Measurements from ENCODE around the gene CNOT1. TPM values are rescaled to one million over a fixed set of nuclear protein-coding genes. Genes with fewer than 3 reads are reported as not detected.
A peak's percentile ranks its signal among the peaks of the same experiment; 100 is the strongest.
"Not testable (repeated sequence)": the region's sequence is repeated elsewhere in the genome, so short reads cannot be mapped to it uniquely, and the experiment has no call there.

The CNOT1 gene
- total and polyA plus RNA-seq, 2 donors = 74.6 to 132 TPM

DNA sequence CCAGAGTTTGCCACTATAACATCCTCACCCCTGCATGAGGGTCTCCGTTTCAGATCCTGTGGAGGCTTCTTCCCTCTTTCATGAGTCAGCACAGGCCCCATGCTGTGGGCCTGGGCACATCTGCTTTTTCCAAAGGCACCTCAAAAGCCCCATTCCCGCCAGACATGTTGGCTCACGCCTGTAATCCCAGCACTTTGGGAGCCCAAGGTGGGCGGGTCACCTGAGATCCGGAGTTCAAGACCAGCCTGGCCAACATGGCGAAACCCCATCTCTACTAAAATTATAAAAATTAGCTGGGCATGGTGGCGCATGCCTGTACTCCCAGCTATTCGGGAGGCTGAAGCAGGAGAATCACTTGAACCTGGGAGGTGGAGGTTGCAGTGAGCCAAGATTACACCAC is 139.1 kb downstream of the CNOT1 start:
- not testable (repeated sequence) for DNase-seq (ENCODE audit: low read depth in 6 of 9, low spot score in 9 of 9); H3K27ac ChIP-seq (ENCODE audit: low read depth in 1 of 2, low read length in 1 of 2); H3K36me3 ChIP-seq (ENCODE audit: control insufficient read depth in 2 of 2, insufficient read depth in 2 of 2, low read length in 1 of 2); H3K9me3 ChIP-seq (ENCODE audit: control insufficient read depth in 2 of 2, insufficient read depth in 1 of 2, low read length in 1 of 2); H3K4me3 ChIP-seq (ENCODE audit: low read length in 2 of 2); H3K4me1 ChIP-seq (ENCODE audit: control insufficient read depth in 2 of 2, insufficient read depth in 2 of 2, low read length in 2 of 2)
- 92% methylated on average over 8 of the region's 8 CpGs for WGBS
- peaks cover 0 to 46% of the 10 kb centered on the region in 2 donors for H3K27me3 ChIP-seq (ENCODE audit: control insufficient read depth in 2 of 2, insufficient read depth in 1 of 2, low read length in 1 of 2)

DNA sequence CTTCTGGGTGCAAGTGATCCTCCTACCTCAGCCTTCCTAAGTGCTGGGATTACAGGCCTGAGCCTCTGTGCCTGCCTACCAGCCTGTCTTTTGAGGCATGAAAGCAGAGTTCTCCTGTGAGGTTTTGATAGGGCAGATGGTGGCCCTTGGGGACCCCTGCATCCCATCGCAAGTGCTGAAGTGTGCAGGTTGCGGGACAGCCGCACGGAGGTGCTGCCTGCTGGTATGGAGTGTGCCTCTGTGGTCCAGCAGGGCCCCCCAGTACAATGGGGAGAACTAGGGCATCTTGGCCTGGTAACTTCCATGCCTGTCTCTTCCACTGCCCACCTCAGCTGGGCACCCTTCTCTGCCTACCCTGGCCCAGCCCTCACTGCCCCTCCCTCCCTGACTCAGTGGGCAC is 139.6 kb downstream of the CNOT1 start:
- Histone ChIP-seq H3K27me3 (ENCODE audit: control insufficient read depth in 2 of 2, insufficient read depth in 1 of 2, low read length in 1 of 2) (peaks cover 0 to 44% of the 10 kb centered on the region in 2 donors), H3K4me1 (ENCODE audit: control insufficient read depth in 2 of 2, insufficient read depth in 2 of 2, low read length in 2 of 2) (peaks cover 0 to 6% of the 10 kb centered on the region in 2 donors), H3K36me3 (ENCODE audit: control insufficient read depth in 2 of 2, insufficient read depth in 2 of 2, low read length in 1 of 2) (no peaks in the 10 kb centered on the region), H3K9me3 (ENCODE audit: control insufficient read depth in 2 of 2, insufficient read depth in 1 of 2, low read length in 1 of 2) (no peaks in the 10 kb centered on the region), H3K27ac (ENCODE audit: low read depth in 1 of 2, low read length in 1 of 2) (no peak overlapping the region), H3K4me3 (ENCODE audit: low read length in 2 of 2) (no peak overlapping the region)
- DNase-seq (ENCODE audit: low read depth in 6 of 9, low spot score in 9 of 9) = no peak
- 98% methylated on average over 4 of the region's 4 CpGs for WGBS

DNA sequence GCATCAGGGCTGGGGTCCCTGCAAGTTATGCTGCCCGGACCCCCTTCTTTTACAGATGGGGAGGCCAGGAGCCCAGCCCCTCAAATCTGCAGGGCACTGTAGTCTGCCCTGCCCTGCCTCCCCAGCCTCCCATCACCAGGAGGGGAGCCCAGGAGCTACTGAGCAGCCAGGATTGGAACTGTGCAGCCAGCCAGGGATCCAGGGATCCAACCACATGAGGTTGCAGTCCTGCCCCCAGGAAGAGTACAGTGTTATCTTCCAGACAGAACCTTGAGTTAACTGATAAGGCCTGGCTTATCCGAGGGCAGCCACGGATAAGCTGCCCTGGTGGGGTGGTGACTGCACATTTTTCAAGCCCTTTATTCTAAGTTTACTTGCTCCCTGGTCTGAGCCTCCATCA is 141.1 kb downstream of the CNOT1 start:
- no peaks in the 10 kb centered on the region for H3K9me3 ChIP-seq (ENCODE audit: control insufficient read depth in 2 of 2, insufficient read depth in 1 of 2, low read length in 1 of 2)
- no peaks in the 10 kb centered on the region for H3K36me3 ChIP-seq (ENCODE audit: control insufficient read depth in 2 of 2, insufficient read depth in 2 of 2, low read length in 1 of 2)
- peaks cover 0 to 32% of the 10 kb centered on the region in 2 donors for H3K27me3 ChIP-seq (ENCODE audit: control insufficient read depth in 2 of 2, insufficient read depth in 1 of 2, low read length in 1 of 2)
- DNase-seq (ENCODE audit: low read depth in 6 of 9, low spot score in 9 of 9) = no peak
- 95% methylated on average over 3 of the region's 3 CpGs for WGBS
- H3K4me3 ChIP-seq (ENCODE audit: low read length in 2 of 2) = no peak overlapping the region
- peaks cover 0 to 5% of the 10 kb centered on the region in 2 donors for H3K4me1 ChIP-seq (ENCODE audit: control insufficient read depth in 2 of 2, insufficient read depth in 2 of 2, low read length in 2 of 2)
- H3K27ac ChIP-seq (ENCODE audit: low read depth in 1 of 2, low read length in 1 of 2) = no peak overlapping the region

DNA sequence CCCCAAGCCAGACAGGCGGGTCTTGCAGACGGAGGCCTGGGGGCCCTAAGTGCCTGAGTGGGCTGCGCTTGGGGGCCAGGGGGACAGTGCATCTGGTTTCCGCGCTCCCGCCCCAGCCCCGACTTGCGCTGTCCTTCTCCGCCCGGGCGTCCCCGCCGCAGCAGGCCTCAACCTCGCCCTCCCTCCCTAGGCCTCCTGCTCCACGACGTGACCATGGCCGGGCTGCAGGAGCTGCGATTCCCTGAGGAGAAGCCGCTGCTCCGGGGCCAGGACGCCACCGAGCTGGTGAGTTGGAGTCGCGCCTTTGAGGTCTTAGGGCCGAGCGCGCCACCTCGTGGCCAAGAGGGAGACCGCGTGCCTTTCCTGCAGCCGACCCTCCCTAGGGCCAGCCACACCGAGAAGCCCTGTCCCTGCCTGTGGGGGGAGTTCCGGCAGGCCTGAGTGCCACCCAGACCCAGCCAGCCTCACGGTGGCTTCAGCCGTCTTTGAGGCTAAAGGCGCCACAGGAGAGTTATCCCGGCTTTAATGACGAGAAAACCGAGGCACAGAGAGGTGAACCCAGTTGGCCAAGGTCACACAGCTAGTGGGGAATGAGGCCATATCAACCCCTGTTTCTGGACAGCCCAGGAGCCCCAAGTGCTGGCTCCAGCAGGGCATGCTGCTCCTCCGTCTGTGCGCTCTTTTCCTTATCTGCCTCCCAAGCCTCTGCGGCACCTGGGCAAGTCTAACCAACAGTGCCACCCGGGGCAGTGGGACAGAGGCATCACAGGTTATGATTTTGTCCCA is 141.9 kb downstream of the CNOT1 start:
- WGBS = 20% methylated on average over 43 of the region's 43 CpGs
- peak in 7 of 9 donors; percentile 25 to 79 (median 61) for DNase-seq (ENCODE audit: low read depth in 6 of 9, low spot score in 9 of 9)
- Histone ChIP-seq H3K27me3 (ENCODE audit: control insufficient read depth in 2 of 2, insufficient read depth in 1 of 2, low read length in 1 of 2) (peaks cover 0 to 29% of the 10 kb centered on the region in 2 donors), H3K9me3 (ENCODE audit: control insufficient read depth in 2 of 2, insufficient read depth in 1 of 2, low read length in 1 of 2) (no peaks in the 10 kb centered on the region), H3K4me3 (ENCODE audit: low read length in 2 of 2) (no peak overlapping the region), H3K4me1 (ENCODE audit: control insufficient read depth in 2 of 2, insufficient read depth in 2 of 2, low read length in 2 of 2) (peaks cover 0 to 5% of the 10 kb centered on the region in 2 donors), H3K27ac (ENCODE audit: low read depth in 1 of 2, low read length in 1 of 2) (no peak overlapping the region), H3K36me3 (ENCODE audit: control insufficient read depth in 2 of 2, insufficient read depth in 2 of 2, low read length in 1 of 2) (no peaks in the 10 kb centered on the region)

DNA sequence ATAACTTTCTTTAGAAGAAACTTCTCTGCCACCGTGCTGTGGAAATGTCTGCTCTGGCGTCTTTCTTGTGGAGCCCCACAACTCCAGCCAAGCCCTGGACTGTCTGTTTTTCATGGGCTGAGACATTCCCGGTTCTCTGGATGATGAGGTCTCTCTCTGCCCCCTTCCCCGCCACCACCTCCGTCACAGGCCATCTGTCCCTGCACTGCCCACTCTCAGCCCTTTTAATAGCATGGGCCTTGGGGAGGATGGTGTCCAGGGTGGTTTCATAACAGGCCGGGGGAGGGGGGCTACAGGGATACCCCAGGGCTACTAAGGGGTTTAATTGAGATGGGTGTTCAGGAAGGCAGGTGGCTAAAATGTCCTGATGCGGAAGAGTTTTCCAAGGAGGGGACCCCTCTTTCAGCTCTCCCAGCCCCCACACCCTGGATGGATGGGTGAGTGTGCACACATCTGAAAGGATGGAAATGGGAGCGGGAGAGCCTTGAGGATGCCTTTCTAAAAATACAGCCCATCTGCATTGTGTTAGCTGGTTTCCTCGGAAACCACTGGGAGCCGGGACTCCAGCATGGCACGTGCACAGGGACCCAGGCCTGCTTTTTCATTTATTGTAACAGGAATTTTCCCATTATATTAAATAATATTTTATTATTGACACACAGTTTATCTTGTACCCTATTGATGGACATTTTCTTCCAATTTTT is 144.3 kb downstream of the CNOT1 start:
- Histone ChIP-seq H3K4me3 (ENCODE audit: low read length in 2 of 2) (no peak overlapping the region), H3K9me3 (ENCODE audit: control insufficient read depth in 2 of 2, insufficient read depth in 1 of 2, low read length in 1 of 2) (no peaks in the 10 kb centered on the region), H3K27ac (ENCODE audit: low read depth in 1 of 2, low read length in 1 of 2) (no peak overlapping the region), H3K27me3 (ENCODE audit: control insufficient read depth in 2 of 2, insufficient read depth in 1 of 2, low read length in 1 of 2) (peaks cover 0 to 23% of the 10 kb centered on the region in 2 donors), H3K4me1 (ENCODE audit: control insufficient read depth in 2 of 2, insufficient read depth in 2 of 2, low read length in 2 of 2) (peaks cover 0 to 5% of the 10 kb centered on the region in 2 donors), H3K36me3 (ENCODE audit: control insufficient read depth in 2 of 2, insufficient read depth in 2 of 2, low read length in 1 of 2) (no peaks in the 10 kb centered on the region)
- DNase-seq (ENCODE audit: low read depth in 6 of 9, low spot score in 9 of 9) = no peak
- WGBS = 88% methylated on average over 11 of the region's 11 CpGs

DNA sequence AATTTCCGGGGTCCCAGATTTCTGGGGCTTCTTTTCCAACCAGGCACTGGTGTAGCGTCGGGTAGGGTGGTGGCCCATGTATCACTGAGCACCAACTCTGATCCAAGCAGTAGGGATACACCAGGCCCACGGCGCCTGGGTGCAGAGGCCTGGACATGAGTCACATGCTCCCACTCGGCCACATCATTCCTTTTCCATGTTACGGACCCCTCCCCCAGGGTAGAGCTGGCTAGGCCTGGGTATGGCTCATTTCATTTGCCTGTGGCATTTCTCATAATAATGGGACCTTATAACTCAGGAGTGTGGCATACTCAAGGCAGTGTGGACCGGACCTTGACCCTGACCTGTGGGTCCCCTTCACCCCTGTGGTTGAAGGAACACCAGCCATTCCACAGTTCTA is 147.7 kb downstream of the CNOT1 start:
- no peaks in the 10 kb centered on the region for H3K9me3 ChIP-seq (ENCODE audit: control insufficient read depth in 2 of 2, insufficient read depth in 1 of 2, low read length in 1 of 2)
- 85% methylated on average over 8 of the region's 8 CpGs for WGBS
- peaks cover 0 to 6% of the 10 kb centered on the region in 2 donors for H3K27me3 ChIP-seq (ENCODE audit: control insufficient read depth in 2 of 2, insufficient read depth in 1 of 2, low read length in 1 of 2)
- H3K4me1 ChIP-seq (ENCODE audit: control insufficient read depth in 2 of 2, insufficient read depth in 2 of 2, low read length in 2 of 2) = no peaks in the 10 kb centered on the region
- no peak overlapping the region for H3K27ac ChIP-seq (ENCODE audit: low read depth in 1 of 2, low read length in 1 of 2)
- no peak overlapping the region for H3K4me3 ChIP-seq (ENCODE audit: low read length in 2 of 2)
- no peaks in the 10 kb centered on the region for H3K36me3 ChIP-seq (ENCODE audit: control insufficient read depth in 2 of 2, insufficient read depth in 2 of 2, low read length in 1 of 2)
- DNase-seq (ENCODE audit: low read depth in 6 of 9, low spot score in 9 of 9) = no peak

DNA sequence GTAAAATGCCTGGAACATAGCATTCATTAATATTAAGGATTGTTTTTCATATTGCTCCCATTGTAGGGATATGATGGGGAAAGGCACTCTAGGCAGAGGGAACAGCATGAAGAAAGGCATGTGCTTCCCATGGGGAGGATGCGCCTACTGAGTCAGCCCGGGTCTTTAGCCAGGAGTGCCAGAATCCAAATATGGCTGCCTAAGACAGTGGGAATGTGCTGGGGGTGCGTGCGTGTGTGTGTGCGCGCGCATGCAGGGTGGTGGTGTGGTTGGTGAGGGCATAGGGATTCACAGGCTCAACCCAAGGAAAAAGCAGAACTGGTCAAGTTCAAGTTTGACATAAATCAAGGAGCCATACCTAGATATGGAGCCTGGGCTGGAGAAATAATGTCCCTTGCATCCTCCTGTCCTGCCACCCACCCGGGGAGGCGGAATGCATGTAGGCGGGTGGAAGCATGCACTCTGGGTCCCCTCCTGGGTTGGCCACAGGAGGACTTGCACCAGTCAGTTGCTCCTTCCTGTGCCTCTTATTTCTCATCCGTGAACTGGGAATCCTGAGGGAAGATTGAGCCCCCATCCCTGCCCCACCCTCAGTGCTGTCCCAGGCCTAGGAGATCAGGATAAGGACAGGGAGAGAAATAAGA is 148.3 kb downstream of the CNOT1 start:
- Histone ChIP-seq H3K36me3 (ENCODE audit: control insufficient read depth in 2 of 2, insufficient read depth in 2 of 2, low read length in 1 of 2) (no peaks in the 10 kb centered on the region), H3K27ac (ENCODE audit: low read depth in 1 of 2, low read length in 1 of 2) (no peak overlapping the region), H3K9me3 (ENCODE audit: control insufficient read depth in 2 of 2, insufficient read depth in 1 of 2, low read length in 1 of 2) (no peaks in the 10 kb centered on the region), H3K4me1 (ENCODE audit: control insufficient read depth in 2 of 2, insufficient read depth in 2 of 2, low read length in 2 of 2) (no peaks in the 10 kb centered on the region), H3K27me3 (ENCODE audit: control insufficient read depth in 2 of 2, insufficient read depth in 1 of 2, low read length in 1 of 2) (peaks cover 0 to 2% of the 10 kb centered on the region in 2 donors), H3K4me3 (ENCODE audit: low read length in 2 of 2) (no peak overlapping the region)
- WGBS = 96% methylated on average over 11 of the region's 11 CpGs
- no peak for DNase-seq (ENCODE audit: low read depth in 6 of 9, low spot score in 9 of 9)

DNA sequence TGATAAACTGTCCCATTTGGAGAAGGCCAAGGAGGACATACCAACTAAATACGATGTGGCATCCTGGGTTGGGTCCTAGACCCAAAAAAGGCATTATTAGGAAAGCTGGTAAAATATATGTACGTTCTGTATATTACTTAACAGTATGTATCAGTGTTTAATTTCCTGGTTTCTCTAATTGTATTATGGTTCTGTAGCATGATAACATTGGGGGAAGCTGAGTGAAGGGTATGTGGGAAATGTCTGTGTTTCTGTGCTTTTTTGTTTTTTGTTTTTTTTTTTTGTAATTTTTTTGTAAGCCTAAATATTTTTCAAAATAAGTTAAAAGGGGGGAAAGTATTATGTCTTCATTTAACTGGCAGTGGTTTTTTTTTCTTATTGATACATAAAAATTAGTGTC is 151.2 kb downstream of the CNOT1 start:
- no peak for DNase-seq (ENCODE audit: low read depth in 6 of 9, low spot score in 9 of 9)
- Histone ChIP-seq H3K27ac (ENCODE audit: low read depth in 1 of 2, low read length in 1 of 2) (no peak overlapping the region), H3K9me3 (ENCODE audit: control insufficient read depth in 2 of 2, insufficient read depth in 1 of 2, low read length in 1 of 2) (no peaks in the 10 kb centered on the region), H3K4me1 (ENCODE audit: control insufficient read depth in 2 of 2, insufficient read depth in 2 of 2, low read length in 2 of 2) (no peaks in the 10 kb centered on the region), H3K36me3 (ENCODE audit: control insufficient read depth in 2 of 2, insufficient read depth in 2 of 2, low read length in 1 of 2) (no peaks in the 10 kb centered on the region), H3K27me3 (ENCODE audit: control insufficient read depth in 2 of 2, insufficient read depth in 1 of 2, low read length in 1 of 2) (no peaks in the 10 kb centered on the region), H3K4me3 (ENCODE audit: low read length in 2 of 2) (no peak overlapping the region)
- 98% methylated on average over 2 of the region's 2 CpGs for WGBS

DNA sequence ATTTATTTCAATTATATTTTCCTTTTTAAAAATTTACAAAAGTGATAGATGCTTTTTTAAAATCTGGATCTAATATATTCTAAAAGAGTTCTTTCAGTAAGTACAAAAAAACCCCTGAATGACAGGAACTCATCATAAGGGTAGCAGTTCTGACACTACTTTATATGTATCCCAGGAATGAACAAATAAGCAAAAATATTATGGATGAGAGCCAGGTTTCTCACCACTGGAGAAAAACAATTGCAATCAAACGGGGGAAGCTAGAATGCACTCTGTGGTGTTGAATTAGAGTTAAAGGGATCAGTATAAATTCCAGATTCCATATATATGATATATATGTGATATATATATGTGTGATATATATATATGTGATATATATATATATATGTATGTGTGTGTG is 152.8 kb downstream of the CNOT1 start:
- H3K9me3 ChIP-seq (ENCODE audit: control insufficient read depth in 2 of 2, insufficient read depth in 1 of 2, low read length in 1 of 2) = no peaks in the 10 kb centered on the region
- H3K36me3 ChIP-seq (ENCODE audit: control insufficient read depth in 2 of 2, insufficient read depth in 2 of 2, low read length in 1 of 2) = no peaks in the 10 kb centered on the region
- H3K4me1 ChIP-seq (ENCODE audit: control insufficient read depth in 2 of 2, insufficient read depth in 2 of 2, low read length in 2 of 2) = no peaks in the 10 kb centered on the region
- H3K4me3 ChIP-seq (ENCODE audit: low read length in 2 of 2) = no peak overlapping the region
- no peak for DNase-seq (ENCODE audit: low read depth in 6 of 9, low spot score in 9 of 9)
- 92% methylated on average over 1 of the region's 1 CpG for whole genome bisulfite sequencing
- no peak overlapping the region for H3K27ac ChIP-seq (ENCODE audit: low read depth in 1 of 2, low read length in 1 of 2)
- H3K27me3 ChIP-seq (ENCODE audit: control insufficient read depth in 2 of 2, insufficient read depth in 1 of 2, low read length in 1 of 2) = peaks cover 0 to 6% of the 10 kb centered on the region in 2 donors
